GM18520 (cell line): ENCODE results near the gene BICC1.

Source experiments
- ATAC-seq: cut with Tn5 transposase; IDR thresholded peaks from one replicate; pipeline ENCODE4 v1.9.1; 2021; ENCODE audit not compliant: unreplicated experiment

Gene BICC1

DNA sequence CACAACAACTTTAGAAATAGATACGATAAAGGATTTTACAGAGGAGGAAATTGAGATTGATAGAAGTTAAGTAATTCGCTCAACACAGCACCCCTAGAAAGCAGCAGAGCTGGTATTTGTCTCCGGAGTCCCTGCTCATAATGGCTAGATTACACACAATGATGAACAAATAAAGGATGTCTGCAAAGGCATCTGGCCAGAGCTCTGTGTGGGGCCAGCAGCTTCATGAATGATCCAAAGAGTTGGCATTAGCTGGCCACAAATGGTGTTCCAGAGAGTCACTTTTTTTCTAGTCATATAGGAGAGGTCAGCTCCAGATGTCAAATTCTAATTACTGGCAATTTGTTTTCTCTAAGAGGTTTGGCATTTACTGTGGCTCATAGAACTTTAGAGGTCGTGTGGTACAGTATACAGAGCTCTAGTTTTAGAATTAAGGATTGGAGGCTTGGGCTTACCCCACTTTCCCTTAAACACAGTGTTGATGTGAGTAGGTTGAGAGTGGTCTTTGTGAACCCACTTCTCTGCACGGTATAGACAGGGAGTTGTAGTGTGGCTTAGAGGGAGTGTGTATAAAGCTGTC is 186.2 kb downstream of the BICC1 start:
- no peak for ATAC-seq

DNA sequence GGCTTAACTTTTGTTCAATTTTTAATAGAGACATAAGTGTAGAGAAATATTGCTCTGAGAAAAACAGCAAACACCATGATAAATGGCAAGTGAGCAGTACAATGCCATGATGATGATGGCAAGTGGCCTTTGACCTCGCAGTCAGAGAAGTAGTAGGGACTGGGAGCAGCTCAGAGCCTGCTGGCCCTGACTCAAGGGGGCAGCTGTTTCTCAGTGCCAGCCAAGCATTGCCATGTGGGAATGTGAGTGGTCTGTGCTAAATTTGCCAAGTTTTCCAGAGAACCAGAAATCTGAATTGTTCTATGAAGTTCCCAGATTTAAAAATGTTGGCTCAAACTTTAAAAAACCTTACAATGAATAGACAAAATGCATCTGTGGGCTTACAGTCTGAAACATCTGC is 187.9 kb downstream of the BICC1 start:
- no peak for ATAC-seq

DNA sequence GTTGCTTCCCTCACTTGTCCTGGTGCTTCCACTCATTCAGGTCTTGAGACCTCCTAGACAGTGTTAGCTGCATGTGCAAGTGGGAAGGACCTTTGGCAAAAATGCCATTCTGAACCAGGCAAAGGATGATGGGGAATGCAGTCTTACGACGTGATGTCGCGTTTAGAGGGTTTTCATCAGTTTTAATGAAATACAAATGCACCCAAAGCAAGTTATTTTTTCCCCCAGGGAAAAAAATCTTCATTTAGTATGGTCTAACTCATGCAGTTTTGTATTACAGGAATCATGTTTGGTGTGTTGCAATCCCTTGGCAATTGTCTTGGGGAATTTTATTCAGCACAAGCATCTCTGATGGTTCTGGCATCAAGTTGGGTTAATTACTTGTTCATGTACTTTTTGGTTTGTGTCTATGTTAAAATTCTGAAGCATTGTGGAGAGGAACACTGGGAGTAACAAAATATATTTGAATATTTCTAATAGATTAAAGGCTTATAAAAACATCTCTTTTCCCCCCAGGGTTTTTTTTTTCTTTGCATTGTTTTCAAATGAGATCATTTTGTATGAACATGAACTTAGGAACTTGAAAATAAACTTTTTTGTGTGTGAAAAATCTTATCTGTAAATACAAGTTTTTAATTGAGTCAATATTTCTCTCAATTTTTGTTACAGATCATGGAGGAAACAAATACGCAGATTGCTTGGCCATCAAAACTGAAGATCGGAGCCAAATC is 188.9 kb downstream of the BICC1 start:
- ATAC-seq, result no peak

DNA sequence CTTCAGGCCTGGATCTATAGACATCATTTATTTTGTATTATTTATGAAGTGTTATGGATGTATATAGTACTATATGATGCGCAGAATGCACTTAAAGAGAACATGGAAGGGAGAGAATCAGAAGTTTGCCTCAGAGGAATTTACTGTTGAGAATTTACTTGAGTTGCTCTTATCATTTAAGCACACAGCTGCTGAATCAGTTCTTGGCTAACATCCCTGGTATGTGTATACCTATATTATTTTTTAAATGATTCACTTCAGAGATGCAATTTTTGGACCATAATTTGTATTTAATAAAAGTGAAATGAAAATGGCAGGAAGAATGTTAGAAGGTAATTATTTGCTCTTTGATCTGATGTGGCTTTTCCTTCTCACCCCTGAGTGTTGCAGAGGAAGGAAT is 191.6 kb downstream of the BICC1 start:
- no peak for ATAC-seq

DNA sequence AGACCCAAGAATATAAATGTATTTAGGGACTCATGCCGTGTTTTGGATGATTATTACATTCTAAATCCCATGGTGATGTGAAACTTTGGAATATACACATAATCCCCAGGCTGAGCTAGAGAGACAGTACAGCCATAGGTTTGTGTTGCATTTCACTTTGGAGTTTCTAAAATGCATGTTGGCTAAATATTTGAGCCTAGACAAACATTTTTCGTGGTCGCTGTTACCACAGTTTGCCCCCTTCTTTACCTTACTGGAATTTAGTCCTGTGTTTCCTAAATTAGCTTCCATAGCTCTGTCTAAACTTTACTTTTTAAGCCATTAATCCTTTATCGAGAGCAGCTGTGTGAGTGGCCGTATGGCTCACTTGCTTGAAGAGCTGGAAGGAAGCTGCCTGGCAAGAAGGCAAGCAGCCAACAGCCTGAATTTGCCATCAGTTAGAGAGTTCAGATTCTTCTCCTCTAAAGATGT is 192.0 kb downstream of the BICC1 start:
- no peak for ATAC-seq

DNA sequence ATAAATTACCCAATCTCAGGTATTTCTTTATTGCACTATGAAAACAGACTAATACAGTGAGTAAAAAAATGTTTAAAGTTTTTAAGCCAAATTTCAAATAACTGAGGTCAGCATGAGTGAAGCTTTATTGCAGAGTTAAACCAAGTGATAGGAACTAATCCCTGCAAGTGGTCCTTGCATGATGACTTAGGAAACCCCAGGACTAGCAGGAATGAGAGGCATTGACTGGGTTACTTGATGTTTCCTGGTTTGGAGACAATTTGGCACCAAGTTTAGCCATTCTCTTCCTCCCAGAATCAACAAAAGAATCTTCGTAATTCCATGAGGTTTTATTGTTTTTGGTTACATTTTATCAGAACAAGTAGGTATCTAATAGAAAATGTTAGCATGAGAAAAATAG is 194.2 kb downstream of the BICC1 start:
- ATAC-seq, result no peak

DNA sequence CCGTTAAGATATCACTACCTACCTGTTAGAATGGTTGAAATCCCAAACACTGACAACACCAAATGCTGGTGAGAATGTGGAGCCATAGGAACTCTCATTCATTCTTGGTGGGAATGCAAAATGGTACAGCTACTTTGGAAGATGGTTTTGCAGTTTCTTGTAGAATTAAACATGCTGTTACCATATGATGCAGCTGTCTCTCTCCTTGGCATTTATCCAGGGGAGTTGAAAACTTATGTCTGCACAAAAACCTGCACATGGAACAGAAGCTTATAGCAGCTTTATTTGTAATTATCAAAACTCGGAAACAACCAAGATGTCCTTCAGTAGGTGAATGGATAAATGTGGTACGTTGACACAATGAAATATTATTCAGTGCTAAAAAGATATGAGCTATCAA is 199.5 kb downstream of the BICC1 start:
- ATAC-seq, result no peak

DNA sequence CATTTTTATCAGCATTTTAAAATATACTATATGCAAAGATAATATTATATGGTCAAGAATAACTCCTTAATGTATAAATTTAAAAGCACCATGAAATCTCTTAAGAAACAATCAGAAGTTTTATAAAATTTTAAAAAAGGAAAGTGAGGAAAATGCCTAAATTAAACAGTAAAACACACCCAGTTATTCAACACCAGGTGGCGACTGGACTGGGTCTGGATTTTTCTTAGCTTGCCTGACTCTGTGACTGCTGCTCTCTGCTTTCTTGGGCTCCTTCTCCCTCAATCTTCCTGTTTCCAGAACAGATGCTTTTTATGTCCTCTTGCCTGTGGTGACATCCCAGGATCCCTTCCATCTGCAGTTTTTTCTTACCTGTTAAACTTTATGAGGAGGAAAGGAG is 200.3 kb downstream of the BICC1 start:
- no peak for ATAC-seq

DNA sequence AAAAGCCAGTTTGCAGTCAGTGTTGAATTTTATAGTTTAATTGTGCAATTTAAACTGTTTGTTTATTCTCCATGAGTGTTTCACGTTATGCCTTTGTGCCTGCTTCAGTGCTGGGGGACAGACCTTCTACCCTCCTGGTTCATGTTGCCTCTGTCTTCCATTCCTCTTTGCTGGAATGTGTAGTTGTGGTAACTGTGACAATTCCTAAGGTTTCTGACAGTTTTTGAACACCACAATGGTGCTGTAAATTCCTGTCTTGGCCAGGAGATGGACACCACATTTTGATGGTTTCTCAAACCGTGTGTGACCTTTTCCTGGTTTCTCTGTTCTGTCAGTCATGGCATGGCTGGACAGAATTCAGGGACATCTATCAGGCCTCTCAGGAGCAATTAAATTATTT is 201.7 kb downstream of the BICC1 start:
- no peak for ATAC-seq

DNA sequence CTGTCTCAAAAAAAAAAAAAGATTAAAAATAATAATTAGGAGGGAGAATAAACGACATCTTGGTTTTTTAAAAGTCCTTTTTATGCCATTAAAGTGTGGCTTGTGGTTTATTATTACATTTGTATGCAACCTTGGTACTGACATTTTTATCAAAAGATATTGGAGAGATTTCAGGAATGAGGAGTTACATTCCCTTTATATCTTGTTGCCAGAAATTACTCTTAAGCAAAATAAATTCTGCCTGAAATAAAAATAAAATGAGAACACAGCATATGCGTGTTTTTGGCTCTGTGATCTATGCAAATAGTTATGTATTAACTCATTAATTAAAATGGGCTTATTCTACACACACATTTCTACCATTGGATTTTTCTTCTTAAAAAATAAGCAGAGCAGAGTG is 202.4 kb downstream of the BICC1 start:
- ATAC-seq, result no peak

DNA sequence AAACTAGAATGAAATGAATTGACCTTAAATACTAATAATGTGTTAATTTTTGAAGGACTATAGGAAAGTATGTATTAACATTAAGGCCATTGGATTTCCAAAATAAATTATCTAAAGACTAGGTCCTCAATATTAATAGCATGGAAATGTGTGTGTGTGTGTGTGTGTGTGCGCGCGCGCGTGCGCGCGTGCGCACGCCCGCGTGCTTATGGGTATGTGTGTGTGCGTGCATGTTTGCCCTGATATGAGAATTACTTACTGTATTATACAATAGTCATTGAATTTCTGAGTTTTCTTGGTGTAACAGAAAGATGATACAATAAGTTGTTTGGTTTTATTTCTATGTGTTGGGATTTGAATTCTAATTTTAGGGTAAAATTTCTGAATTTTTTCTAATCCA is 205.9 kb downstream of the BICC1 start:
- ATAC-seq, result no peak

DNA sequence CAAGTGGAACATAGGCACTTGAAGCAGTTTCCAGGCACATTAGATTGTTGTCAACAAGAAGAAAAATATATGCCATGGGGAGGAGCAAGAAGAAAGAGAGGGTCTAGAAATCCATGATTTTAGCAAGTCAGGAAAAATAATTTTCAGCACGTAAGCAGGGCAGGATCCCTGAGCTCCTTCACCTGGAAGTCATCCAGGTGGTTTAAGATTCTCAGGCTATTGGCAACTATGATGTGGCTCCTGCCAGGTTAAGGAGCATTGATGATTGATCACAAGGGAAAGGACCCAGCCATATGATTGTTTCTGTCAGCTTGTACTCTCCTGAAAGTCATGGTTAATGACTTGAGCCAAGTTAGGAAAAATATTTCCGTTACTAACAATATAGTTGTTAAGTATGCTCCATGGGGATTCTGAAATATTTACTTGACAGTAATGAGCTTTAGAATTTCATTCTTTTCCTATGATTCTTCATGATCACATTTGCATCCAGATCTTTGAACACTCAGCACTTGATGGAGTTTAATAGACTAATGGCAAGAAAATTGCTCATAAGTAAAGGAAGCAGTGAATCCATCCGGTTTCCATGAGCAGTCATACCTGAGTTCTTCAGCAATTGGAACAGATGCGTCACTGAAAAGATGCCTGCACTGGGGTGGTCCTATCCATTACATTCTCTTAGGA is 209.1 kb downstream of the BICC1 start:
- no peak for ATAC-seq

DNA sequence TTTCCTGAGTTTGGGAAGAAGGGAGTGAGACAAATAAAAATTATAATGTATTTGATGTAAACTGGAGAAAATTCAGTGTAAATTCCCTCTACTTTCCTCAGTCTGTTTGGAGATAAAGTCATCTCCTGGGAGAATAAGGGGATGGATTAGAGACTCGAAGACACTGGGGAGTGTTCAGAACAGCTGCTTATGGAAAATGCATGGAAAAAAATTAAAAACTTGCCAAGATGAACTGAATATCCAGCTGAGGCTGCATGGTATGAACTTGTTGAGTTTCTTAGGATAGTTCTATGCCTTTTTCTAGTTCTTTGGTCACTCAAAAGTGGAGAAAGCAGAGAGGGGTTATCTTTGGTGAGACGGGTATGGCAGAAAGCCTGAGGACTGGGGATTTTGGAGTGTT is 210.5 kb downstream of the BICC1 start:
- ATAC-seq, result no peak

DNA sequence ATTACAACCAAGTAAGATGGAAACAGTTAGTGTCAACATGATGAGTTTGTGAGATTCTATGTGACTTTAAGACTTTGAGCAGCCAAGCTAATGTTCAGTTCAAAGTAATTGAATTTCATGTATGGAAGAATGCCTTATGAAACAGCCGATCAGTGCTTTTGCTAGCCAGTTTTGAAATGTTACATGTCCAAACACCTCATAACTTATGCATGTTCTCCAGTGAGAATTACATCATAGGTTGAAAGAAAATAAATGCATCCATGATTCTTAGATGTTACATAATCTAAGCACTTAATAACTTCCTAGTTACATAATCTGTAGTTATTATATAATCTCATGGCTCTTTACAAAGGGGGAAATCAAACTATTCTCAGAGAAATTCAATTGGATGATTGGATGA is 211.3 kb downstream of the BICC1 start:
- no peak for ATAC-seq

DNA sequence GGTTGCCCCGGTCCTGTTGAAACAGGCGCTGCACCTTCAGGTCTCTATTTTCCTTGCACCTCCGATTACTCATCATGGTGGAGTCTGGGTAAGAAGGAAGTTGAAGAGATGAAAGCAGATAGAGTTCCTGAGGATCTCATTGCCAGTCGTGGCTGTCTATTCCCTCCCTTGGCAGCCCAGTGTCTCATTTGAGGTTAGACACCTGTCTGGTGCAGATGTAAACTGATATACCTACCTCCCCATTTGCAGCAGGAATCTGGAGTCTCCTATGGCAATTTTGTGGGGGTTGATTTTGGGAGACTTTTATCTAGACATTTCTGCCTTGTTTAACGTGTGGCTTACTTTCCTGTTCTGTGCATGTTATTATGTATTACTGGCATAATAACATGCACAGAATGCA is 212.1 kb downstream of the BICC1 start:
- no peak for ATAC-seq

DNA sequence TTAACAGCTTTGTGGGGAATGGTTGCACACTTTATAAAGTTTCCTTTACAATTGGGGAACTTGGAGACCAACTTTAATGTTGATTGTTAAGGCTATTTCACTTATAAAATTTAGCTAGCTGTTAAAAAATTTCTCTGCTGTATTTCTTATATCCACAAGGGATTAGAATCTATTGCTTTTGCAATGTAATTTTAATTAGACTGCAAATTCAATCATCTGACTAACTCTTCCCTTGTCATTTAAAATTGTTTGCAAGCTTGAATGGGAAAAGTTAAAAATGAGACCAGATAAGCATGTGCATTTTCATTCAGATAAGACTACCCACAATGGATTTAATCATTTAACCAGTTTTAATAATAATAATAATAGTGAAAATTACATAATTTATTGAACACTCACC is 213.2 kb downstream of the BICC1 start:
- ATAC-seq, result no peak

DNA sequence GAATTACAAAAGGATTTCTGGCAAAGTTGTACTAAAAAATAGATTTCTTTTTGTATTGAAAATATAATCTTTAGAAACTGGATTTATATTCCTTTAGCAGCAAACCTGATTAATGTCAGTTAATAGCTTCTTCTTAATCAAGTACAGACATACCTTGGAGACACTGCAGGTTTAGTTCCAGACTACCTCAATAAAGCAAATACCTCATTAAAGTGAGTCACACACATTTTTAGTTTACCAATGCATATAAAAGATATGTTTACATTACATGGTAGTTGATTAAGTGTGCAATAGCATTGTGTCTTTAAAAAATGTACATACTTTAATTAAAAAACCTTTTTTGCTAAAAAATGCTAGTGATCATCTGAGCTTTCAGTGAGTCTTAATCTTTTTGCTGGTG is 215.0 kb downstream of the BICC1 start:
- ATAC-seq, result no peak

DNA sequence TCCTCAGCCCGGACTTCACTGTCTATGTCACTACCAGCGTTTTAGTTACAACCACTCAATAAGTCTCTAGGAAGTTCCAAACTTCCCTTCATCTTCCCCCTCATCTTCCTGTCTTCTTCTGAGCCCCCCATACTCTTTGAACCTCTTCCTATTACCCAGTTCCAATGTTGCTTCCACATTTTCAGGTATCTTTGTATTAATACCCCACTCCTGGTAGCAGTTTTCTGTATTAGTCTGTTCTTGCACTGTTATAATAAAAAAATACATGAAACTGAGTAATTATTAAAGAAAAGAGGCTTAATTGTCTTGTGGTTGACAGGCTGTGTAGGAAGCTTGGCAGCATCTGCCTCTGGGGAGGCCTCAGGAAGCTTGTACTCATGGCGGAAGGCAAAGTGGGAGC is 218.6 kb downstream of the BICC1 start:
- ATAC-seq, result no peak

DNA sequence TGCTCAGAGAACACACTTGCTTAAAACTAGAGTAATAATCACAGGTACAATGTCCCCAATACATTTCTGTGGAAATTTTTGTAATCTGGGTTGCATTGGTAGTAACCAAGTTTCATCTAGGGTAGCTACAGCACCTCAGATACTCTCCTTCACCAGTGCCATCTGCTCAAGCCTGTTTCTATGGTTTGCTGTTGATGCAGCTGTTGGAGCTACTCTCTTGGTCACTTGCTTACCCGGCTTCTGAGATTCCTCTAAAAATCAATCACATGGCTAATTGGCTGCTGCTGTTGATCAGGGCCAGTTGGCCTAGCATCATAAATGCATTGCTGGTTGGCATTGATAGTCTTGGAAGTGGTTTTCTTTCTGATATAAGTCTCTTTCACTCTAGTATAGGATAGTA is 220.8 kb downstream of the BICC1 start:
- ATAC-seq, result no peak

DNA sequence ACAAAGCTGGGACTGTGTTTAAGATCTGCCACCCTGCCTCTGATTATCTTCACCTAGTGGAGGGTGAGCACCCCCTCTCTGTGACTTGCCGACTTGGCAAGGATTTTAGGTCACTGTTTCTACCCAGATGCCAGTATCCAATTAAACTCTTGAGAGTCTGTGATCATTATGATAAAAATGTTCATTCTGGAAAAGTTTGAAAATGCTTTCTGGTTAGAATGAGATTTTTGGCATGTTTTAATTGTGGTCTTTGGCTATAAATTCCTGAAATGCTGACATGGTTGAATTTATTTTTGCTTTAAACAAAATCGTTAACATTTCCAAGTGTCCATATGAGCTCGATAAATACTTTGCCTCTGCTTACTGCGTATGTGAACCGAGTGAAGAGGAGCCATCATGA is 221.4 kb downstream of the BICC1 start:
- no peak for ATAC-seq

DNA sequence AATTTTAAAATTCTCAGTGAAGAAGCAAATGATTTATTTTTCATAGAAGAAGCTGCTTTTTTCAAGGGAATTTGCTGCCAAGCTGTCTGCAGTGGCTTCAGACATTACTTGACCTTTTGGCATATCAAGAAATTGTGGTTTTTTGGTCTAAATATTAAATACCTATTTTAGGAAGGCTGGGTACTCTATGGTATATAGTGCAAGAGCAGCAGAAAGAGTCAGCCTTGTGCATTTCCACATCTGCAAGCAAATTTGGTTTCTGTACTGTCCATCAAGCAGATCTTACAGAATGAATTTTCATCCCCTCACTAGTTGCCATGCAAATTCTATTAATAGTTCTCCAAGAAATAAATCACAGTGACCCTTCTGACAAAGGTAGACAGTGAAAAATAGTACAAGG is 222.0 kb downstream of the BICC1 start:
- ATAC-seq, result no peak

DNA sequence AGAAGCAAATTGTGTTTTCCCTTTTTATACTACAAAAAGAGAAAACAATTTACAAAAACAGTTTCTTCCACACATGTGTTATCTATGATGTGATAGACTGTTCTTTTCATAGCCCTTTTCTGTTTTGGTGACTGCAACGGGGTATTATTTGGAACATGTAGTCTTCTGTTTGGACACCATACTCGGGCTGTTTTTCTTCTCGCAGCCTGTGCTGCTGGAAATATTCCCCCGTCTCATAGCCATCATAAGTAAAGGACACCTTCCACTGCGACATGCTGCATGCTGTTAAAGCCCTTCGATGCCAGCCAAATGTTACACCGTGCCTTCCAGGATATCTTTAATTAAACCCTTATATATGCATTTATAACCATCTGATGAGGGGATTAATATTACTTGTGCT is 222.4 kb downstream of the BICC1 start:
- ATAC-seq, result no peak
